SU-DHL-6 (cell line): Measurements from ENCODE around the gene FAM184B.

Source experiments
- CTCF ChIP-seq: fragments of 200-600 bp; sonication (generic); IDR thresholded peaks from one replicate; pipeline ENCODE4 v1.5.1; 2017; ENCODE audit warnings: antibody characterized with exemption, mild to moderate bottlenecking, low read length, moderate library complexity; ENCODE audit not compliant: insufficient read depth, poor library complexity, severe bottlenecking
- EZH2phosphoT487 ChIP-seq: fragments of 200-600 bp; sonication (generic), shearing (Covaris generic); conservative IDR thresholded peaks from 2 replicates; pipeline ENCODE4 v1.6.1; 2018; ENCODE audit warnings: mild to moderate bottlenecking, antibody characterized with exemption, low read length, moderate library complexity, mixed read lengths

GRCh38 chr4:17812801-17813200 is 31.4 kb upstream of the FAM184B start:
- TF ChIP-seq CTCF (no peak), EZH2phosphoT487 (no peak)
